Measurements from ENCODE around the gene MPO. TPM values are rescaled to one million over a fixed set of nuclear protein-coding genes. Genes with fewer than 3 reads are reported as not detected.

Gene MPO
- total RNA-seq, 1 experiment from 2014 or later: not detected

DNA sequence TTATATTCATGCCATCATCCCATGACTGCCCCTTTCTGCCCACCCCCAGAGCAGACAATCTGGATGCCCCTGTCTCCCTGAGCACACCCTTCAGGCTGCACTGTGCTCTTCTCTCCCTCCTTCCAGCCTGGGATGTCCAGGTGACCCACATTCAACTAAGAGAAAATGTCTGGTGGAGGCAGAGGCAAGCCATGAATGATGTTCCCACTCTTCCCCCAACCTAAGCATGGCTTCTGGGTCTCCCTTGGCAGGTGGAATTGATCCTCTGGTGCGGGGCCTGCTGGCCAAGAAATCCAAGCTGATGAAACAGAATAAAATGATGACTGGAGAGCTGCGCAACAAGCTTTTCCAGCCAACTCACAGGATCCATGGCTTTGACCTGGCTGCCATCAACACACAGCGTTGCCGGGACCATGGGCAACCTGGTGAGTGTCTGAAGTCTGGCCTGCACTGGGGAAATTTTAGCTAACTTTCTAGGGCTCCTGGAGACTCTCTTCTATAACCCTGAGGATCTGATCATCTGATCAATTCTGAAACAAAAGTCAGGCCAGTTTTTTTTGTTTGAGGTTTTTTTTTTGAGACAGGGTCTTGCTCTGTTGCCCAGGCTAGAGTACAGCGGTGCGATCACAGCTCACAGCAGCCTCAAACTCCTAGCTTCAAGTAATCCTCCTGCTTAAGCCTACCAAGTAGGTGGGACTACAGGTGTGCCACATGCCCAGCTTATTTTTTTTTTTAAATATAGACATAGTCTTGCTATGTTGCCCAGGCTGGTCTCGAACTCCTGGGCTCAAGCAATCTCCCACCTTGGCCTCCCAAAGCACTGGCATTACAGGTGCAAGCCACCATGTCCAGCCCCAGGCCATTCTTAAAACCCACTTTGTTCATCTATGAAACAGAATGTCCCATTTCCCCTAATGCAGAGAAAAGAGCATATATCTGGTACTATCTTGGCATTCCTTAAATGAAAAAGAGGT lies 14.5 kb downstream of the MPO start:
- no peak for DNase-seq (ENCODE audit: low spot score)

DNA sequence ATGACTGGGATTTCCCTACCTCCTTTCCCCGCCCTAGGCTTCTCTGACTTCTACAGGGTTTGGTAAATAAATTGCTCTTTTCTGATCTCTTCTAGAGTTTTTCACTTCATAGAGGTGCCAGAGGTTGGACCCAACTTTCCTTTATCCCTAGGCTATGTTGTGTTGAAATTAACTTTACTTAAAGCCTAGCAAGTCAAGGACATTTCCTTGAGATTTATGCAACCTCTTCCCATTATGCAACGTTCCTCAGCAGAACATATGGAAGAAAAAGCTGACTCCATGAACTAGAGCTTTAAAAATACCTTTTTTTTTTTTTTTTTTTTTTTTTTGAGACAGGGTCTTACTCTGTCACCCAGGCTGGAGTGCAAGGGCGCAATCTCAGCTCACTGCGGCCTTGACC lies 15.5 kb downstream of the MPO start:
- no peak for DNase-seq (ENCODE audit: low spot score)

DNA sequence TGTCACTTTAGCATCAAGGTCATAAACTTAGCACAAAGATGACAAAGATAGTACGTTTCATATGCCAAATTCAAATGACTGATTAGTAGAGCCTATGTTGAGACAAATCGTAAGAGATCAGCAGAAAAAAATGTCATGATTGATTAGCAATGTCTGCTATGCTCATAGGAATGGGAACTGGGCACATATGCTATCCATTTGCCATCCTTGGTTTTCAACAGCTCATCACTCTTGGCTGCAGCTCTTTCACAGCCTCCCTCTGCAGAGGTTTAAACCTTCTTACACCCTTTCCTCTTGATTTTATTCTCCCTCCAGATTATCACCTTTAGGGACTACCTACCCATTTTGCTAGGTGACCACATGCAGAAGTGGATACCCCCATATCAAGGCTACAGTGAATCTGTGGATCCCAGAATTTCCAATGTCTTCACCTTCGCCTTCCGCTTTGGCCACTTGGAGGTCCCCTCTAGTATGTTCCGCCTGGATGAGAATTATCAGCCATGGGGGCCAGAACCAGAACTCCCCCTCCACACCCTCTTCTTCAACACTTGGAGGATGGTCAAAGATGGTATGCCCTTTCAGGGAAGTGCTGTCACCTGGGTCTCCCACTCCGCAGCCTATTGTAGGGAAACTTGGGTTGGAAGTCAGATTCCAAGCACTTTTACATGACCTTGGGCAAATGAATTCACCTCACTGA lies 16.2 kb downstream of the MPO start:
- no peak for DNase-seq (ENCODE audit: low spot score)

DNA sequence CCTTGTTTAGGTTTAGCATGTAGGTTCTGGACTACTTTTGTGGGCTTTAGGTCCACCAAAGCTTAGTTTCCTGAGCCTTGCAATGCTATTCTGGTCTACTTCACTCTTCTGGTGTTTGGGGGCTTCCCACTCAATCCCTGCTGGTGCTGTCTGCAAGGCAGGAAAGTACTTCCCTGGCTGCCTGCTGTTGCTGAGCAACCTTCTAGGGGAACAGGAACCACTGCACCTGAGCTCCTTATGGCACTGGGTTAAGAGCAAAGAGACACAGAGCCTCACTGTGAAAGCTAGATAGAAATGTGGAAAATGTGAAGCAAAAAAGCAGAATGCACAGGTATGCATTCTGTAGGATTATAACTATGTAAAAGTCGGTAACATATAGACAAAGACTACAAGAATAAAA lies 17.0 kb downstream of the MPO start:
- no peak for DNase-seq (ENCODE audit: low spot score)

DNA sequence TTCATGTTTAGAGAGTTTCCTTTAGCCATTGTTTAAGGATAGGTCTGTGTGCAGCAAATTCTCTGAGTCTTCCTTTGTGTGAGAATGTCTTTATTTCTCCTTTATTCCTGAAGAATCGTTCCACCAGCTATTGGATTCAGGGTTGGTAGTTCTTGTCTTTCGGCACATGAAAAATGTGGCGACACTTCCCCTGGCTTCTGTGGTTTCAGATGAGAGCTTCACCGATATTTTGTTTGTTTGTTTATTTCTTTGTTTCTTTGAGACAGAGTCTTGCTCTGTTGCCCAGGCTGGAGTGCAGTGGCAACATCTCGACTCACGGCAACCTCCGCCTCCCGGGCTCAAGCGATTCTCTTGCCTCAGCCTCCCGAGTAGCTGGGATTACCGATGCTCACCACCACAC lies 18.6 kb downstream of the MPO start:
- no peak for DNase-seq (ENCODE audit: low spot score)

DNA sequence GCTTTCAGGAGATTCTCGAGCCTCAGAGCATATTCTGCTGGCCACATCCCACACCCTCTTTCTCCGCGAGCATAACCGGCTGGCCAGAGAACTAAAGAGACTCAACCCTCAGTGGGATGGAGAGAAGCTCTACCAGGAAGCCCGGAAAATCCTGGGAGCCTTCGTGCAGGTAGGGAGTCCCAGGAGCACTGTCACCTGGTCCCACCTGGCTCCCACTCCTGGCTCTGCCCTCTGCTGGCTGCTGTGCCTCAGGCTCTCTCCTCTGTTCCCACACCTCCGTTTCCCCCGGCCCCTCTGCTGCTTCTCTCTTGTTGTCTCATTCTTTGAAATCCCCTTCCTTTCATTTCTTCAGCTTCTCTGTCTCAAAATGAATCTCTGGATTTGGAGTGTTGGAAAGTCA lies 25.9 kb downstream of the MPO start:
- DNase-seq (ENCODE audit: low spot score): no peak

DNA sequence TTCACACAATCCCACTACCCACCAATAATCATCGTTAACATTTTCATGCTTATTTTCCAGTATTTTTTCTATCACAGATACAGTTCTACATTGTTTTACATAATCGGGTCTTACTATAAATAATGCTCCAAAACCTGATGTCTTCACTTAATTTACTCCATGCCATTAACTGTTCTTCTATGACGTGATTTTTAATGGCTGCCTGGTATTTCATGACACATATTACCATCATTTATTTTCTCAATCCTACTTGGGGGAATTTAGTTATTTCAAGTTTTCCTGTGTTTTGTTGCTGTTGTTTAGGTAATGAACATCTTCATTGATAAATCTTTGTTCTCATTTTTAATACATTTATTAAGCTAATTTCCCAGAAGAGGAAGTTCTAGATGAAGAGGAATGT lies 27.7 kb downstream of the MPO start:
- no peak for DNase-seq (ENCODE audit: low spot score)

DNA sequence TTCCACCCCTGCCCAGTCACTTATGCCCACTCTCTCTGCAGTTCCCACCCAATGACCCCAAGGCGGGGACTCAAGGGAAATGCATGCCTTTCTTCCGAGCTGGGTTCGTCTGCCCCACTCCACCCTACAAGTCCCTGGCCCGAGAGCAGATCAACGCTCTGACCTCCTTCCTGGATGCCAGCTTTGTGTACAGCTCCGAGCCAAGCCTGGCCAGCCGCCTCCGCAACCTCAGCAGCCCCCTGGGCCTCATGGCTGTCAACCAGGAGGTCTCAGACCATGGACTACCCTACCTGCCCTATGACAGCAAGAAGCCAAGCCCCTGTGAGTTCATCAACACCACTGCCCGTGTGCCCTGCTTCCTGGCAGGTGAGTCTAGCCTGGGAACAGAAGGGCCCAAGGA lies 28.6 kb downstream of the MPO start:
- DNase-seq (ENCODE audit: low spot score): no peak

DNA sequence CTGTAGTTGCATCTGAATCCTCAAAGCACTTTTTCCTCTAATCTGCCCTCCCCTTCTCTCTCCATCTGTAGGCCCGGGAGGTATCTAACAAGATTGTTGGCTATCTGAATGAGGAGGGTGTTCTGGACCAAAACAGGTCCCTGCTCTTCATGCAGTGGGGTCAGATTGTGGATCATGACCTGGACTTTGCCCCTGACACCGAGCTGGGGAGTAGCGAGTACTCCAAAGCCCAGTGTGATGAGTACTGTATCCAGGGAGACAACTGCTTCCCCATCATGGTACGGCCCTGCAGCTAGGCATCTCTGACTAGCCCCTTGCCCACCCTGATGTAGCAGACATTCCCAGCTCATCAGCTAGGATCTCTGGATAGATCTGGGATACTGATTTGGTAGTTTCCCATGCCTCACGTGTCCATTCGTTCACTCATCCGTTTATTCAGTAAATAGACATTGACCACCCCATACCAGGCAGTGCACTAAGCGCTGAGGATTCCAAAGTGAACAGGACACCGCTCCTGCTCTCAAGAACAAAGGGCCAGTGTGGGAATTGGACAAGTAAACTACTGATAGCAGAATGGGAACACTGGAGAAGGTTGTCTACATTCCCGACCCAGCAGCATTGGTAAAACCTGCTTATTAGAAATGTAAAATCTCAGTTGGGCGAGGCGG lies 30.3 kb downstream of the MPO start:
- DNase-seq (ENCODE audit: low spot score): no peak

DNA sequence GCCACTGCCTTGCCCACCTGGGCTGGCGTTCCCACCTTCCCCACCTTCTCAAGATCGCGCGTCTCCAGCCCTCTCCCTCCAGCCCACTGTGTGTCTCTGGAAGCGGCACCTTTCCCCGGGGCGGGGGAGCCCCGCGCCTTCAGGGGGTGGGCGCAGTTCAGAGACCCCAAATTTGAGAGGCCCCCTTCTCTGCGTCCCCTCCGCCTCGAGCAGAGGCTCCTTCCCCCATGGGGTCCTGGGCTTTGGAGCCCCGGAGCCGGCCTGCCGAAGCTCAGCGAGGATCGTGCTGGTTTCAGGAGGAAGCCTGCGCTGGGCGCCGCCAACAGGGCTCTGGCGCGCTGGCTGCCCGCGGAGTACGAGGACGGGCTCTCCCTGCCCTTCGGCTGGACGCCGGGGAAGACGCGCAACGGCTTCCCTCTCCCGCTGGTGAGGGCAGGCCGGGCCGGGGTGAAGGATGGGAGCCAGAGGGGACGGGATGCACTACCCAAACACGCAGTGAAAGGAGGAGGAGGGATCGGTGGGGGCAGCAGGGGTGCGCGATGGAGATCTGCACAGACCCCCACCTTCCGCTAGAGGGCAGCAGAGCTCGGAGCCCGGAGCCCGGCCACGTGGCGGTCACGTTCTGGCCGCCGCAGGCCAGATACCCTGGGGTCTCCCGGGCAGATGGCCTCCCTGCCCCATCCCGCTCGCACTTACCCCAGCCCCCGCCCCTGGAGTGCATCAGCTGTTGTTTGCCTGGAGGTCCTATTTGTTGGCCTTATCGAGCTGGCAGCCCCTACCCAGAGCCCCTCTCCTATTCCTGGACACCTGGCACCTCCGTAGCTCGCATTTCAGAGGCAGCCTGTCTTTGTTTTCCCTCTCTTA lies 31.2 kb downstream of the MPO start:
- DNase-seq (ENCODE audit: low spot score): no peak

DNA sequence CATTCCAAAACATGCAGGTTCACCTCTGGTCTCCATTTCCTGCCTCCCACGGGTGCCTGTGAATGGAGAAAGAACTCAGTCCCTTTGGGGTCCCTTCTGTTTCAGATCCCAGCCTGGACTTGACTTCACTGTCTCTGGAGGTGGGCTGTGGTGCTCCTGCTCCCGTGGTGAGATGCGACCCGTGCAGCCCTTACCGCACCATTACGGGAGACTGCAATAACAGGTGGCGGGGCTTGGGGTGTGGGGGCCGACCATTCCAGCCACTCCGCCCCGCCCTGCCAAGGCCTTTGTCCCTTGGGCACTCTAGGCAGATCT lies 31.8 kb downstream of the MPO start:
- no peak for DNase-seq (ENCODE audit: low spot score)

DNA sequence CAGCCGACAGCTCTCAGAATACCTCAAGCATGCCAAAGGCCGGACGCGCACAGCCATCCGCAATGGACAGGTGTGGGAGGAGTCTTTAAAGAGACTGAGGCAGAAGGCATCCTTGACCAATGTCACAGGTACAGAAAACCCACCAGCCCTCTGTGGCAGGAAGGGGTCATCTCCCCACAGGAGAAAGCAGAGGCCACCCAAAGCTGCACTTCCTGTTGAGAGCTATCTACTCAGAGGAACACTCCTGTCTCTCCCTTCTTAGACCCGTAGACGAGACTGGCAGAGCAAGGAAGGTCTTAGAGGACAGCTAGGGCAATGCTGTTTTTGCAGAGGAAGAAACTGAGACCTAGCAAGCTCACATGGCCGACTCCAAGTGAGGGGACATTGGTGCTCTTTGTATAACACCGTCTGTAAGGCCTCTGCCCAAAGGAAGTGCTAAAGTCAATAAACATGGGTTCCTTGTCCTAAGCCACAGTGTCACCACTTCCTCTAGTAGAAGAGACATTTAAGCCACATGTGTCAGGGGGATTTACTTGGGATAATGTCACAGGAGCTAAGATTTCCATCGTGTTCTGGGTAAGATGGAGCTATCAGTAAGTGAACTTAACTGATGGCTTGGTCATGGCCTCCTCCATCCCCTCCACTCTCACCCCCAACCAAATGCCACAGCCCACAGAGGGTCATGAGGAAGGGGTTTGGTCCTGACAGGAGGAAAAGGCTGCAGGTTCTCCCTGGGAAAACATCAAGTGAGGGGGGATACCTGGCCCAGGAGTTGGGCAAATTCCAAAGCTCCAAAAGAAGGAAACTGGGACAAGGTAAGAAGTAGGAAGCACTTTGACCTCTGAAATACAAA lies 33.0 kb downstream of the MPO start:
- DNase-seq (ENCODE audit: low spot score): no peak

DNA sequence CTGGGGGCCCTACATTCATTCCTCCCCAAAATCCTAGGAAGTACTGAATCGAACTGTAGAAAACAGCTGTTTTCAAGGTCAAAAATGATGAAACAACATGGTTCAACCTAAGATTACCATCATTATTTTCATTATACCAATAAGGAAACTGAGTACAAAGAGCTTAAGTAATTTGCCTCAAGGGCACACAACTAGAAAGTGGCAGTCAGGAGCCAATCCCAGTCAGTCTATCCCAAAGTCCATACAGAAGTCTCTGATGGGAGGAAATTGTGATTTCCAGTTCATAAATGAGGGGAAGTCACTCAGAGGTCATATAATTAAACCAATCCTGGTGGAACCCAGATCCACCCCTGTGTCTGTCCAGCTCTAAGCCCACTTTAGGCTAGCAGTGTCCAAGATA lies 34.0 kb downstream of the MPO start:
- DNase-seq (ENCODE audit: low spot score): no peak

DNA sequence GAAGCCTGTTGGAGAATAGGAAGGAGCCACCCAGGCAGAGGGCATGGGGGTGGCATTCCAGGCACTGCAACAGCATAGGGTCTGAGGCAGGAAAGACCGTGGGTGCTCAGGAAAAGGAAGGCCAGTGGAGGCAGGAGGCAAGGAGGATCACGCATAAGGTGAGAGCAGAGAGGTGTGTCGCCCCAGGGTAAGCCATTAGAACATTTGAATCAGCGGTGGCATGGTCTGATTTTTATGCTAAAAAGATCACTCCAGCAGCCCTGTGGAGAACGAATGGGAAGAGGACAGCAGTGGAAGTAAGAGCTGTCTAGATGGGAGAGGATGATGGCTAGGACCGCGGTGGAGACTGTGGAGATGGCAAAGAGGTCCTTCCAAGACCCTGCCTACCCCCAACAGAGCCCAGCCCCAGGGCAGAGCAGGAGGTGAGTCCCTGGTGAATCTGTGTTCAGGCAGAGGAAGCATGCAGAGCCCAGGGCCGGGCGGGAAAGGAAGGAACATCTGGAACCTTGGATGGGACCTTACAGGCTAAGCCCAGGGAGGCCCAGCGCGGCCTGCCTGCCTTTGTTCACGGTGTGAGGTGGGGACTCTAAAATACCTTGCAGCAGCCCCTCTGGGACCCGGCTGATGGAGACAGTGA lies 34.5 kb downstream of the MPO start:
- DNase-seq (ENCODE audit: low spot score): no peak

DNA sequence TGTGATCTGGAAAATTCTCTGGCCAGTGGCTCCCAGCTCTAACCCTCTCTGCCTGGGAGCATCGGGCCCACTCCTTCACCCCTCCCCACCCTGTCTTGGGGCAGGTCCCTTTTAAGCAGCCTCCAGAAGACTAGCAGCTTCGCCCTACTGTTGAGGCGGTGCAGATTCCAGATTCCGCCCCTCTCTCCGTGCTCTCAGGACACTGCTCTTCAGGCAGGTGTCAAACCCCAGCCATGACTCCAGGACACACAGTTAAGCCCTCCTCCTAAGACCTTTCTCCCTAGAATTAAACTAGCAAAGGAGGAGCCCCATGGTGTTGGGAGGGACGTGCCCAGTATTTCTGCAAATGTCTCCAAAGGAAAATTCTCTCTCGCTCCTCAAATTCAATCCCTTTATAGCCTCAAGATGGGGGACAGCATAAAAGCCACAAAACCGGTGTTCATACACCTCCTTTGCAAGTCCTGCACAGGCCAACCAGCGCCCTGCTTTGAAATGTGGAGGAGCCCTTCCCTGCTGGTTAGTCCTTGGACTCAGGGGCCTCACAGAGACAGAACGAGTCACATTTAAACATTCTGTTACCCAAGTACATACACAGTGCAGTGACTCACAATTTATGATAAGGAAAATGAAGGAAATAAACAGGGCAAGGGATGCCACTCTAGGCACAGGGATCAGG lies 35.2 kb downstream of the MPO start:
- DNase-seq (ENCODE audit: low spot score): no peak

DNA sequence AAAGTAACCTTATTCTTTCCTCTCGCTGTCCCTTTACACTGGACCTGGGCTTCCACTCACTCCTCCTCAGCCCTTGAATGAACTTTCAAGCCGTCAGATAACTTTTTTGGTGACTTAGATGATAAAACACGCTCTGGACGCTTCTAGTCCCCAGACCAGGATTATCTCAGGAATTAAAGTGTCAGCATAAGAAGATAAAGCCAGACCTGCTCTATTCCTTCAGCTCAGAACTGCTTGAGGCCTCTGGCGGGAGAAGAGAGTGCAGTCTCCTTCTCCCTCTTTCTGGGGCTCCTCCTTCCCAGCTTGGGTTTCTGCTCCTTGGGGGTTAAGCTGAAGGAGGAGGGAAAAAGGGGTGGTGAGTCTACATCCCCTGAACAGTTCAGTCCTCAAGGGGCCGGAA lies 35.8 kb downstream of the MPO start:
- no peak for DNase-seq (ENCODE audit: low spot score)

DNA sequence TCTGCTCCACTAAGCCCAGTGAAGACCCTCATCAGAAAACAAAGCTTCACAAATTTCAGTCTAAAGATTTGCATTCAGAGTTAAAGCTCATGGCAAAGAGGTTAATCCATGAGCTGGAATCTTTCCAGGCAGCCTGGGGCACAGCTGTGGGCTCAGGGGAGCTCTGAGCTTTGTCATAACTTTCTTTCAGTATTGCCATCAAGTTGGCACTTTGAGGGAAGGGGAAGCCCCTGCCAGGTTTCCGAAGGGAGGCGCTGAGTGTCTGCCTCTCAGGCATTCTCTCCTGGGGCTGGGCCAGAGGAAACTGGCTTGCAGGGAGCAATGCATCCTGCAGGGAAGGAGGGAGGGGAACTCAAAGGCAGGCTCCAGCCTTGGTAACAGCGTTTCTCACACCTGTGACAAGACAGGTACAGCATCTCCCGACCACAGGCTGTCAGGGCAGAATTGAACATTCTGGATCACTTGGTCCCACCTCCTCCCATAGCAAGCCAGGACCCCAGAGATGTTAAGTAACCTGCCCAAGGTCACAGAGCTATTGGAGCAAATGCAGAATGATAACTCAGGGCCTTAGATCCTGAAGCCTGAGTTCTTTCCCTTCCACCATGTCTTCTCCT lies 38.5 kb downstream of the MPO start:
- no peak for DNase-seq (ENCODE audit: low spot score)

DNA sequence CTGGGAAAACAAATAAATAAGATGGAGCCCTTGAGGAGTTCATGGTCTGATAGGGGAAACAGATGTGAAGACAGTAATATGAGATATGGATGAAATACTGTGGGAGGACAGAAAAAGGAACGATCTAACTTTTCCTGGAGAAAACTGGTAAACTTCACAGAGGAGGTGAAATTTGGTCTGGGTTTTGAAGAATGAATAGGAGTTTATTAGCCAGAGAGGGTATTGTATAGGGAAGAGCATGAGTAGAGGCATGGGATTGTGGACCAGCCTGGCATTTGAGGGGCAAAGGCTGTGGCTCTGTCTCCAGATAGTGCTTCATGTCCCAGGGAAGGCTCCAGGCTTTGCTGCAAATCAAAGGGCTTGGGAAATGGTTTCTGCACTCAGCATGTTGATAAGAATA lies 40.7 kb downstream of the MPO start:
- DNase-seq (ENCODE audit: low spot score): no peak

DNA sequence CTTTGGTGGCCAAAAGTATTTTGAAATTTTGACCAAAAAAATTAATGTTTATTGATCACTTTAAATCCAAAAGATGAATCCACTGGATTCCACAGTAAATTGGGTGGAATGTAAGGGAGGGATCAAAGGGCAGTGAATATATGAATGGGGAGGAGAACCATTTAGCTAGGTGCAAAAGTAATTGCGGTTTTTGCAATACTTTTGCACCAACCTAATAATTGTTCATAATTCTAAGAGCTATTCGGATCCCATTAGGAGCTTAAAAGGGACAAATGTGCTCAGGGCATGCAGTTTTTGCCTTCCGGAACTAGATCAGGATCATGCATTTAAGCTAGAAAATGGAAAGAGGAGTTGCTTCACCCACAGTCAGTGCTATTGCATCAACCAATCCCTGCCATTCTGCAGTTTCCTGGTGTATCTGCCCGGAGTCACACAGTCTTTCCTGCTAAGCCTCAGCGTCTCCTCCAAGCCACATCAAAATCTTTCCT lies 42.5 kb downstream of the MPO start, which contains the start of gene LPO:
TSS of gene LPO (plus strand) at position 438 of the 488 bp plus-strand sequence. CDS start 4,396 bp downstream, outside the sequence.
- no peak for DNase-seq (ENCODE audit: low spot score)
